Stimulated activated CD8-positive, alpha-beta memory T cell treated with anti-CD3 and anti-CD28 coated beads, Interleukin-15, amount 100 ng/mL, for 48 hours (primary cell): Measurements from ENCODE around the gene AKAP1.
A peak's percentile ranks its signal among the peaks of the same experiment; 100 is the strongest.

Source experiments
- DNase-seq, 2 donors: peaks; one replicate each; pipeline ENCODE4 v3.0.0-alpha.2; 2020; ENCODE audit warnings: low read depth in 2 of 2

The AKAP1 gene, protein sequence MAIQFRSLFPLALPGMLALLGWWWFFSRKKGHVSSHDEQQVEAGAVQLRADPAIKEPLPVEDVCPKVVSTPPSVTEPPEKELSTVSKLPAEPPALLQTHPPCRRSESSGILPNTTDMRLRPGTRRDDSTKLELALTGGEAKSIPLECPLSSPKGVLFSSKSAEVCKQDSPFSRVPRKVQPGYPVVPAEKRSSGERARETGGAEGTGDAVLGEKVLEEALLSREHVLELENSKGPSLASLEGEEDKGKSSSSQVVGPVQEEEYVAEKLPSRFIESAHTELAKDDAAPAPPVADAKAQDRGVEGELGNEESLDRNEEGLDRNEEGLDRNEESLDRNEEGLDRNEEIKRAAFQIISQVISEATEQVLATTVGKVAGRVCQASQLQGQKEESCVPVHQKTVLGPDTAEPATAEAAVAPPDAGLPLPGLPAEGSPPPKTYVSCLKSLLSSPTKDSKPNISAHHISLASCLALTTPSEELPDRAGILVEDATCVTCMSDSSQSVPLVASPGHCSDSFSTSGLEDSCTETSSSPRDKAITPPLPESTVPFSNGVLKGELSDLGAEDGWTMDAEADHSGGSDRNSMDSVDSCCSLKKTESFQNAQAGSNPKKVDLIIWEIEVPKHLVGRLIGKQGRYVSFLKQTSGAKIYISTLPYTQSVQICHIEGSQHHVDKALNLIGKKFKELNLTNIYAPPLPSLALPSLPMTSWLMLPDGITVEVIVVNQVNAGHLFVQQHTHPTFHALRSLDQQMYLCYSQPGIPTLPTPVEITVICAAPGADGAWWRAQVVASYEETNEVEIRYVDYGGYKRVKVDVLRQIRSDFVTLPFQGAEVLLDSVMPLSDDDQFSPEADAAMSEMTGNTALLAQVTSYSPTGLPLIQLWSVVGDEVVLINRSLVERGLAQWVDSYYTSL

DNA sequence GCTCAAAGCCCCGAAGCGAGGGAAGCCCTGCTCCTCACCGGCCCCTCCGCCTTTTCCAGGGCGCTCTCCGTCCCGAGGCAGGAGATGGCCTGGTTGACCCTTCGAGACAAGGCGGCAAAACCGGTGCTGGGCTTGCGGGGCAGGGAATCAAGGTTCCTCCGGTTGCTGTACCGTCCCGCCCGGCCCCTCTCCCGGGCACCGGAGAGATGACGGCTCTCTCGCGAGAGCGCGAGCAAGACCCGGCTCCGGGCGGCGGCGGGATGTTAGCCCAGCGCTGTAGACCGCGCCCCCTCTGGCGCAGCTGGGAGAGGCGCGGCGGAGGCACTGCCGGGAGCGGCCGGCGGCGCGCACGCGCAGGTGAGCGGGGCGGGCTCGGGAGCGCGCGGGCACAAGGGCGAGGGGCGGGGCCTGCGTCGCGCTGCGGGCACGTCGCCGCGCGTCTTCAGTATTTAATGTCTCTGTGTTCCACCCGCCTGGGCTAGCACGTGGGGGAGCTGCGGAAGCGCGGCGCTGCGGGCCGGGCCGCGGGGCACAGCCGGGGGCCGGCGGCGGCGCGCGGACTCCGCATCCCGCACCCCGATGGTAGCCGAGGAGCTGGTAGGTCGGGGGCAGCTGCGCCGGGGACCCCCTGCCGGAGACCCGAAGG lies at the start of gene AKAP1:
AKAP1 (plus strand) TSS at position 445 of the 646 bp plus-strand sequence. CDS start 20,219 bp downstream, outside the sequence.
- peak; percentile 93 to 94 for DNase-seq

DNA sequence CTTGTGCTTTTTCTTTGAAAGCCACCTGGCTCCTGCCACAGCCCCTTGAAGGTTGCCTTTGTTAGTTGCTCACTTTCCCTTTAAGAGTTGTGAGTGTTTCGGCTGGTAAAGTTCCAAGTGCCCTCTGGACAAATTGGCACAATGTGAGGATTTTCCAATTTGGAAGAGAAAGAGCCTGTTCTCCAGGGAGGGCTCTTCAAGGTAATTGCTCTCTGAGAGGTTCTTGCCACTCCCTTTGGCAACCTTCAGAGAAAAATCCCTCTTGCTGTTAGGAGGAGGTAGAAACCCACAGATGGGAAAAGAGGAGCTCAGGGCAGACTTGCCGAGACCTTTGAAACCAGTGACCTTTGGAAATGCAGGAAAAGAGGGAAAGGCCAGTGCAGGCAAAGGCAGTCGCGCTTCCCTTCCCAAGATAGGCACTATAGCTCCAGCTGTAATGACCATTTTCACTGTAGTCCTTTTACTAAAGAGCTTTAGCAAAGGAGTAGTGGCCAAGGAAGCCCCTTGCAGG lies 49.0 kb upstream of the AKAP1 start:
- DNase-seq: no peak

DNA sequence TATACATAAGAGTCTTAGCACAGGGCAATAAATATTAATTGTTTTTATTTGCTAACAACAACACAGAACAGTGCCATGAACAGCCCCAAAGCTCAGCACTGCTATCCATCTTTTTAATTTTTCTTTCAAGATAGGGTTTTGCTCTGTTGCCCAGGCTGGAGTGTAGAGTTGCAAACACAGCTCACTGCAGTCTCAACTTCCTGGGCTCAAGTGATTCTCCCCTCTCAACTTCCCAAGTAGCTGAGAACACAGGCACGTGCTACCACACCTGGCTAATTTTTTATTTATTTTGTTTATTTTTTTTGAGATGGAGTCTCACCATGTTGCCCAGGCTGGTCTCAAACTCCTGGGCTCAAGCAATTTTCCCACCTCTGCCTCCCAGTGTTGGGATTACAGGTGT lies 47.6 kb upstream of the AKAP1 start:
- no peak for DNase-seq

DNA sequence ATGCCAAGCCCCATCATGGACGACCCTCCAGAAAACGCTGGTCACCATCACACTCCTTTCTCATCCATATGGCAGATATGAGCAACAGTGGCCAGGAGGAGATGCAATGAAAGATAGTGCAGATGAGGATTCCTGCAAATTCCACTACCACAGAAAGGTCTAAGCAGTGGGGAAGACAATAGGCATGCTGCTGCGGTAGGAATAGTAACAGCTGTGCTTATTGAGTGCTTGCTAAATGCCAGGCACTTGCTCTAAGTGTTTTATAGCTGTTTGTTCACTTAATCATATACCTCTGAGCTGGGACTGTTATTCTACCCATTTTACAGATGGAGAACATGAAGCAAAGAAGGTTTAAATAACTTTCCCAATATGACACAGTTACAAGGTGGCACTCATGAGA lies 46.6 kb upstream of the AKAP1 start:
- no peak for DNase-seq

DNA sequence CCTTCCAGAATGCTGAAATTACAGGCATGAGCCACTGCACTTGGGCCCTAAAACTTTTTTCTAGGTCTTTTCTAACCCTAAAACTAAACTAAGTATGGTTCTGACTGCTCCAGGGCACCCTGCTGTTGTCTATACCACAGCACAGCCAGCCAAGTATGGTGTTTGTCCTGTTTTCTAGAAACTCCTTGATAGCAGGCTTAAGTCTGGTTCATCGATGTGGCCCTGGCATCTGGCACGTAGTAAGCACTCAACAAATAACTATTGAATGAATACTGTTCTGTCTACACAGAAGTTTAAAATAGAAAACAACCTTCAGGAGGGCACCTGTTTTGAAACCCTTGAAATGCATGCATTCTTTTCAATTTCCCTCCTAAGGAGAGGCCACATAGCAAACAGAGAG lies 44.5 kb upstream of the AKAP1 start:
- no peak for DNase-seq

DNA sequence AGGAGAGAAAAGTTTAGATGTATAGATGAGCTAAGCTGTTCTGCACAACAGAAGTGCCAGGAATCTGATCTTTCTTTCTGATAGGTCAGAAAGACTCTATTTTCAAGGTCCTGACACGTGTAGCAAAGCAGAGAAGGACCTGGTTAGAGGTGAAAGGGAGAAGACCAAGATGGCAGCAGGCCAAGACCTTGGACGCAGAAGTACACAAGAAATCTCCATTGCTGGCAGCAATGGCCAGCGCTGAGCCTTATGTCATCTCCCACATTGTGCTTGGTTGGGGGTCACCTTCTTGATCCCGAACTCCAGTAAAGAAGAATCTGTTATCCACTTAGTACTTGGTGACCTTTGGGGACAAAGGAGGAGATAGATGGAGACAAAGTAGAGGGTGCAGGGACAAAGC lies 41.8 kb upstream of the AKAP1 start:
- no peak for DNase-seq

DNA sequence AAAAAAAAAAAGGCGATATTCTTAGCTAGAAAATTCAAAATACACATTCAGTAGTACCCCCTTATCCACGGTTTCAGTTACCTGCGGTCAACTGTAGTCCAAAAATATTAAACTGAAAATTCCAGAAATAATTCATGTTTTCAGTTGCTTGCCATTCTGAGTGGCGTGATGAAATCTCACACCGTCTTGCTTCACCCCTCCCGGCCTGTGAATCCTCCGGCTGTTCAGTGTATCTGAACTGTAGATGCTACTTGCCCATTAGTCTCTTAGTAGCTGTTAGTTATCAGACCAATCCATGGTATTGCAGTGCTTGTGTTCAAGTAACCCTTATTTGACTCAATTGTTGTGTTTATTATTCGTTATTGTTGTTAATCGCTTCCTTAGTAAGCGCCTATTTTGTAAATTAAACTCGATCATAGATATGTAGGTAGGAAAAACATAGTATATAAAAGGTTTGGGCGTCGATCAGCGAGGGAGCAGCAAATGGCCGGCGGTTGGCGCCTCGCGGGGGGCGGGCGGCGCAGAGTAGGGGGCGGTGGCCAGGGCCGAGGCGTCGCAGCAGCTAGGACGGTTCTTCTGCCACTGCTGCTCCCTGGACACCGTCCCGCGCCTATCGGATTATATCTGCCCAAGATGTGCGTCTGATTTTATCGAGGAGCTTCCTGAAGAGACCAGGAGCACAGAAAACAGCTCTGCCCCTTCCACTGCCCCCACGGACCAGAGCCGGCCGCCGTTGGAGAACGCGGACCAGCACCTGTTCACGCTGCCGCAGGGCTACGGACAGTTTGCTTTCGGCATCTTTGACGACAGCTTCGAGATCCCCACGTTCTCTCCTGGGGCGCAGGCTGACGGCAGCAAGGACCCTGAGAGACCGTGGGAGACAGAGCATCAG lies 39.8 kb upstream of the AKAP1 start:
- DNase-seq: no peak

DNA sequence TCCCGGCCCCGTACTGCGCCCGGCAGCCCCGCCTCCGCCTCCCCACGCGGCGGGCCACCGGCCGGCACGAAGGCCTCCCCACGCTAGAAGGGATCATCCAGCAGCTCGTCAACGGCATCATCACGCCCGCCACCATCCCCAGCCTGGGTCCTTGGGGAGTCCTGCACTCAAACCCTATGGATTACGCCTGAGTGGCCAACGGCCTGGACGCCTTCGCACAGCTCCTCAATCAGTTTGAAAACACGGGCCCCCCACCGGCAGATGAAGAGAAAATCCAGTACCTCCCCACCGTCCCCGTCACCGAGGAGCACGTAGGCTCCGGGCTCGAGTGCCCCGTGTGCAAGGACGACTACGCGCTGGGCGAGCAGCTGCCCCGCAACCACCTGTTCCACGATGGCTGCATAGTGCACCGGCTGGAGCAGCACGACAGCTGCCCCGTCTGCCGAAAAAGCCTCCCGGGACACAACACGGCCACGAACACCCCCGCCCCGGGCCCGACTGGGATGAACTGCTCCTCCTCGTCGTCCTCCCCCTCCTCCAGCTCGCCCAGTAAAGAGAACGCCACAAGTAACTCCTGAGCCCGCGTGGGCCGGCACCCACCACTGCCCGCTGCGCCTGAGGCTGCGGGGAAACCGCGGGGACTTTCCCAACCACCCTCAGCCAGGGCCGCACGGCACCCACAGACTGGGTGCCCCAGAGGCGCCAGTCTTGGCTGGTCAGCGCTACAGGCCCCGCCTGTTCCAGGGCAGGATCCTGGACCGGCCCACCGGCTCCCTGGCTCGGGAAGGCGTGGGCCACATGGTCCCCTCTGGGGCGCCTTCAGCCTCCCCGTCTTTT lies 39.0 kb upstream of the AKAP1 start:
- peak; percentile 6 to 33 for DNase-seq

DNA sequence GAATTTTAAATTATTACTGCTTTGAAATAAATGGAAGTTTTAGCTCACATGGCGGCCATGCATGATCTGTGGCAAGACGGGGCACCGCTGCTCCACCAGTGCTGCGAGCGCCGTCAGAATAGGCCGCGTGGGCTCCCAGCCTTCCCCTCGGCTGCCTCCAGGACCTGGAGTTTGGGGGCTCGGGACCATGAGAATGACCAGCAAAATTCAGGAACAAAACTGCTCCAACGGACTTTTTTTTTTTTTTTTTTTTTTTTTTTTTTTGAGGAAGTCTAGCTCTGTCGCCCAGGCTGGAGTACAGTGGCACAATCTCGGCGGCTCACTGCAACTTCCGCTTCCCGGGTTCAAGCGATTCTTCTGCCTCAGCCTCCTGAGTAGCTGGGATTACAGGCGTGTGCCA lies 38.3 kb upstream of the AKAP1 start:
- DNase-seq: no peak

DNA sequence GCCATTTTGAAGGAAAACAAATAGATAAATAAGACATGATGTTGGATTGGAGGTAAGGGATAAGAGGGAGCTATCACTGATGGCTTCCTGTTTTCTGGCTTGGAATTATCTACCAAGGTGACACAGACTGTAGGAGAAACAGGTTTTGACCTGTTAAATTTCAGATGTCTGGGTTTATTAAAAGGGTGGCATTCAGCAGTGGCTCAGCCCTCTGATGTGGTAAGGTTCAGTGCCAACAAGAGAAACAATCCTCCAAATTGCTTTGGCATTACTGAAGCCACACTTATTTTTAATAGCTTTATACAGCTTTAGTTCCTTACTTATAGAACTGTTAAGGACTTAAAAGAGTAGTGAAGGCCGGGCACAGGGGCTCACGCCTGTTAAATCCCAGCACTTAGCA lies 37.0 kb upstream of the AKAP1 start:
- no peak for DNase-seq

DNA sequence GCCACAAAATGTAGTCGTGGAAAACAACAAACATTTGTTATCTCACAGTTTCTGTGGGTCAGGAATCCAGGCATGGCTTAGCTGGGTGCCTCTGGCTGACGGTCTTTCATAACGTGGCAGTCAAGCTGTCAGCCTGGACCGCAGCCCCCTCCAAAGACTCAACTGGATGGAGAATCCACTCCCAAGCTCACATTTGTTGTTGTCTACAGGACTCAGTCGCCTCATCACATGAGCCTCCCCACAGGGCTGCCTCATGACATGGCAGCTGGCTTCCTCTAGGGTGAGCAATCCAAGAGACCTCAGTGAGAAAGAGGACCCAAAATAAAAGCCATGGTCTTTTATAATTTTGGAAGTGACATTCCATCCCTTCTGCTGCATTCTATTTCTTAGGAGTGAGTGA lies 34.7 kb upstream of the AKAP1 start:
- DNase-seq: no peak

DNA sequence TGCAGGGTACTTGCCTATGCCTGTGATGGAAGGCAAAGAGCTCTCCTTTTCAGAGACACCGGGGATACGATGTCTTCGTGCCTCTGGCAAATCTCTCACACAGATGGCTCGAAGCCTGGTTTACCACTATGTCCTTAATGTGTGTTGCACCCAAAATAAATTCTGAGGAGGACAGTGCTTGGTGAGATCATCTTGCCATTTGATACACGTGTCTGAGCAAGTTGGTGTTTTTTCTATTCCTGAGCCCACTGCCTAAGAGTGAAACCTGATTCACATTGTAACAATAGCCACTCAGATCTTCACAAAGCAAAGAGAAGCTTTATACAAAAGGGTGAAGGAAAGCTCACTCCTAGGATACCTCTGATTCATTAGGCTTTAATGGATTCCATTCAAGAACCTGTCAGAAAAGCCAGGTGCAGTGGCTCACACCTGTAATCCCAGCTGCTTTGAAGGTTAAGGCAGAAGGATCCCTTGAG lies 33.1 kb upstream of the AKAP1 start:
- DNase-seq: no peak

DNA sequence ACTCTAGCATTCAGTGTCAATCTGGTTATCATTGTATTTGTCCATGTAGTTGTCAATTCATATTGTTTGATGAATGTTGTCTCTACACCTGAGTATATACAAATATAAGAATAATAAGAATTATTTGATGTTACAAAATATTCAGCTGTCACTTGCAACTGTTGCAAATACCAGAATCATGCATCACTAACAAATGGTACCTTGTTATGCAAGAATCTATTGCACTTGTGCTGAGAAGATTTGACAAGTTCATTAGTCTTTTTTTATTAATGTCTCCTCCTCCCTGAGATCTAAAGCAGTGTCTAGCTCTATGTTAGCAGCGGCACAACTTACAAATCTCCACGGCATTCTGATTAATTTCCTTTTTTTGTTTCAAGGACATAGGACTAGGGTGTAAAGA lies 22.2 kb upstream of the AKAP1 start:
- DNase-seq: no peak

DNA sequence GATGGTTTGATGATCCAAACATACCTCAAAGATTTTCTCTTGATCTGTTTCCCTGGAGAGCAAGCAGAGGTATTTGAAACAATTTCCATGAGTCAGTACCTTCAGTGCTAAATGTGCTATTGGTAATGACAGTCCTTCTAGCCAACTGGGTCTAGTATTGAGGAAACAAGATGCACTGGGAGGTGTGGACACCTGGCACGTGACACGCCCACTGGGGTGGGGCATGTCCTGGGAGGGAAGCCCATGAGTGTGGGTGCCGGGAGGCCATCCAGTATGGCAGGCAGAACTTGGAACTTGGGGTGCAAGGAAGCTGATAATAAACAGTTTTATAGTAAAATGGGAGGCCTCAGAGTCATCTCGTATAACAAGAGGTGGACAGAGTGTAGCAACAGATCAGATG lies 17.9 kb upstream of the AKAP1 start:
- DNase-seq: no peak

DNA sequence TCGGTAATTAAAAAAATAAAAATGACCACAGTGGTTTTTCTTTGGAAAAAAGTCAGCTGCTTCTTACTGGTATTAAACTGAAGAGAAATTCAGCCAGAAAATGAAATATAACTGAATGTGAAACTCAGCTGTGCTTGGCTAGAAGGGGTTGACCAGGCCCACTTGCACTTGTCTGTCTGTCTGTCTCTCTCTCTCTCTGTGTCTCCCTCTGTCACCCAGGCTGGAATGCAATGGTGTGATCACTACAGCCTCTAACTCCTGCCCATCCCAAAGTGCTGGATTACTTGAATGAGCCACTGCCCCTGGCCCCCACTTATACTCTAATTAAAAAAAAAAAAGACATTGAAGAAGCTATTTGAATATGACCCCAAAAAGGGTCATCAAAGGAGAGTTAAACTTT lies 17.3 kb upstream of the AKAP1 start:
- no peak for DNase-seq

DNA sequence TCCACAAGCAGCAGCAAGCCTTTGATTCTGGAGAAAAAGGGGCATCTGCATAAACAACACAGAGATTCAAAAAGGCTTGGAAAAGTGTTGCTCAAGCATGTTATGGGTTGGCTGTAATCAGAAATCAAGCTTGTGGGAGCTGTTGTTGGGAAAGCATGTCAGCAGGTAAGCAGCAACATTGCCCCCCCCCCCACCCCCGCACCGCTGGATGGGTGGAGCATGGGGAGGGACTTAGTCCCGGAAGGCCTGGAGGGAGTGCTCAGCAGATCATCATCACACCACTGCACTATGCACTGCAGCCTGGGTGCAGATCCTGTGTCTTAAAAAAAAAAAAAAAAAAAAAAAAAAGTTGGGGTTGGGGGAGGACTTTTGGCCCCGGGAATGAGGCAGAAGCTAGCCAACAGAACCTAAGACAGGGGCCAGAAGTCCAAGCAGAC lies 16.8 kb upstream of the AKAP1 start:
- no peak for DNase-seq

DNA sequence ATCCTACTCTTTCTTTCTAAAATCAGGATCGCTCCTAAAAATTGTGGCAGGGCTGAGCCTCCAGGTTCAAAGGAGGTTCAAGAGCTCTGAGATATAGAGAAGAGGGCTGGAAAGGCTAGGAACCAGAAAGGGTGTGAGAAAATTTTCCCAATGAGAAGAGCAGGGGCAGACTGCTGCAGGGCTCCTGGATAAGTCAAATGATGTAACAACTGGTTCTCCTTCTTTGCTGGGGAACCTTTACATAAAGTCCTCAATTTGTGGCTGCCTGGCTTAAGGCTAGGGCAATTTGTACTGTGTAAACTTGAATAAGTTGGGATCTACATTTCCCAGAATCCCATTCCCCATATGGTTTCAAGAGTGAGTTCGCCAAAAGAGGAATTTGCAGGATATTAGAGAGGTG lies 16.3 kb upstream of the AKAP1 start:
- DNase-seq: no peak

DNA sequence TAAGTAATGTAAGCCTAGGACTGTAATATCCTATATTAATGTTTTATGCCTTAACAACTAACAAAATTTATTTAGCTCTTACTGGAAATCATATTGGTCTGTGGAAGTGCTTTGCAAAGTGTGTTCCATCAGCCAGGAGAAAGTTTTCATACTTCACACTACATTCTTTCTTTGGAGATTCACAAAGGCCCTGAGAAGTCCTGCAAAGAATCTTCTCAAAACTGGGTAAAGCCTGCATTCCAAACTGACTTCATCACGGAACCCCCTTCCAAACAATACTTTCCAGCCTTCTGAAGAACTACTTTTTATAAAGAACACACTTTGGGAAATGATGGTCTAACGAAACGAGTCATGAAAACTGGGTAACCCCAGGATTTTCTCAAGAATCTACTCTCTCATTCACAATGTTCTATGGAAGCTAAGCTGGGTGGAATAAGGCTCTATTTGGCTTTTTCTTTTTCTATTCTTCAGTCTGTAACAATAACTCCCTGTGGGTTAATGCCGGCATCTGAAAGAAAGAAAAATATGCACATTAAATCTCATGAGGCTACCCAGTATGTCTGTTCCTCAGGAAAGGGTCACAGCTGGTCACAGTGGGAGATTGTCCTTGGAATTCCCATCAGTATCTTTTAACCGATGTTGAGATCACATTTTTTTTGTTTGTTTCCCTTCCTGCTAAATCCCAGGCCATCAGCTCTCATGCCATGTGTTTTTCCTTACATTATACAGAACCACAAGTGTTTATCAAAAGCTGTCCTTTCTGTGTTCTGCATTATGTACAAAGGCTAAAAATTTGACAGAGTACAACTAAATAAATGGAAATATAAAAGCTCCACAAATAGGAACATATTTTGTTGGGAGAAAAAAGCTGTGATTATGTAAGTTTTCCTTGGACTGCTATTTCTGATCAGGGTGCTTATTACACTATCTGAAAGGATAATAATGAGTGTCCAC lies 12.8 kb upstream of the AKAP1 start:
- no peak for DNase-seq

DNA sequence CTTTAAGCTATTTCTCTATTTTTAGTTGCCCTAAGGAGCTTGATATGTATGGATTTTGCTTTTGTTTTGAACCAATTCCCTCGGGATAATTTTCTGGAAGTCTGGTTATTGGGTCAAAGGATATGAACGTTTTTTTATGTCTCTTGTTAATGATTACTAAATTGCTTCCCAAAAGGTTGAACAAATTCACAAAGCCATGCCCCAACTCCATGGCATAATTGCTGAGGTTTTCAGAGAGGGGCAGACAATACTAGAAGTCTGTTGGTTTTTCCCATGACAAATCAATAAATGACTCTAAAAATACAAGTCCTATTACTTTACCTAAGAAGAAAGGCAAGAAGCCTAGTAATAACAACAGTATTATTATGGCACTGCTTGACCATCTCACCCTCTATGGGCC lies 11.4 kb upstream of the AKAP1 start:
- DNase-seq: no peak
